ENCODE data around the gene ADCY9.

DNA sequence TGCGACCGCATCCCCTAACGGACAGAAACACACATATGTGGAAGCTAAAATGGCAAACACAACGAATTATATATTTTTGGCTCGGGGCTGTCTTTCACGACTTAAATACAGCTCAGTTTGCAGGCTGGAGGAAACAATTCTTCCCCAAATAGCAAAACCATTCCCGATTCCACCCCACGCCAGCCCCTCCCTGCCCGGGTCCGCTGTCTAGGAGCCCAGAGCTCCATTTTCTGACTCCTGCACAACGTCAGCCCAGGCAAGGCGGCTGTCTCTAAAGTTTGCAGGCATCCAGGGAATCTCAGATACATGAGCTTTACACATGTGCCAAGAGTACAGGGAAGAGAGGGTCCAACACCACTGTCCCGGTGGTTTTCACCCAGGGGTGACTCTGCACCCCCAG lies 110.5 kb downstream of the ADCY9 start:
- TF ChIP-seq, protein P1, sequence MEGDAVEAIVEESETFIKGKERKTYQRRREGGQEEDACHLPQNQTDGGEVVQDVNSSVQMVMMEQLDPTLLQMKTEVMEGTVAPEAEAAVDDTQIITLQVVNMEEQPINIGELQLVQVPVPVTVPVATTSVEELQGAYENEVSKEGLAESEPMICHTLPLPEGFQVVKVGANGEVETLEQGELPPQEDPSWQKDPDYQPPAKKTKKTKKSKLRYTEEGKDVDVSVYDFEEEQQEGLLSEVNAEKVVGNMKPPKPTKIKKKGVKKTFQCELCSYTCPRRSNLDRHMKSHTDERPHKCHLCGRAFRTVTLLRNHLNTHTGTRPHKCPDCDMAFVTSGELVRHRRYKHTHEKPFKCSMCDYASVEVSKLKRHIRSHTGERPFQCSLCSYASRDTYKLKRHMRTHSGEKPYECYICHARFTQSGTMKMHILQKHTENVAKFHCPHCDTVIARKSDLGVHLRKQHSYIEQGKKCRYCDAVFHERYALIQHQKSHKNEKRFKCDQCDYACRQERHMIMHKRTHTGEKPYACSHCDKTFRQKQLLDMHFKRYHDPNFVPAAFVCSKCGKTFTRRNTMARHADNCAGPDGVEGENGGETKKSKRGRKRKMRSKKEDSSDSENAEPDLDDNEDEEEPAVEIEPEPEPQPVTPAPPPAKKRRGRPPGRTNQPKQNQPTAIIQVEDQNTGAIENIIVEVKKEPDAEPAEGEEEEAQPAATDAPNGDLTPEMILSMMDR (IDR thresholded peaks at IDR 0.05 in 2 of 3, conservative IDR thresholded peaks at IDR 0.05 in 1 of 3; ENCODE audit: borderline replicate concordance in 1 of 3, insufficient read depth in 1 of 3, low read depth in 2 of 3, low read length in 2 of 3) = no peak
- TF ChIP-seq TCF7L2 (IDR thresholded peaks at IDR 0.05; ENCODE audit: borderline replicate concordance, extremely low read depth, insufficient read depth, insufficient read length) = no peak
- no peak for TF ChIP-seq EZH2phosphoT487 (IDR thresholded peaks at IDR 0.05; ENCODE audit: borderline replicate concordance)
- TF ChIP-seq SP1 (IDR thresholded peaks at IDR 0.05; ENCODE audit: low read depth) = no peak

Measured in HCT116 (cell line).